ENCODE data around the gene PKDCC. TPM values are rescaled to one million over a fixed set of nuclear protein-coding genes. Genes with fewer than 3 reads are reported as not detected.
"Not testable (repeated sequence)": the region's sequence is repeated elsewhere in the genome, so short reads cannot be mapped to it uniquely, and the experiment has no call there.

PKDCC gene
- total and polyA plus RNA-seq, 2 experiments from 2014 or later = 270 to 278 TPM

DNA sequence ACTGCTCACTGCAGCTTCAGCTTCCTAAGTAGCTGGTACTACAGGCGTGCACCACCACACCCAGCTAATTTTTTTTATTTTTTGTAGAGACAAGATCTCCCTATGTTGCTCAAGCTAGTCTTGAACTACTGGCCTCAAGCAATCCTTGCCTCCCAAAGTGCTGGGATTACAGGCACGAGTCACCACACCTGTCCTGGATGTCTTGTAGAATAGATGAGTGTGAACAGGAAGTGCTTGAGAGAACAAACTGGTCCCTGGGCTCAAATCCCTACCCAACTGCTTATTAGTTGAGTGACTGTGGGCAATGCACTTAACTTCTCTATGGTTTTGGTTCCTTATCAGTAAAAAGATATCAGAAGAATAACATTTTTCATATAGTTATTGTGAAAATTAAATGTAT lies 34.2 kb downstream of the PKDCC start:
- H3K9me2 ChIP-seq (replicated peaks; ENCODE audit: insufficient read depth) = no peaks in the 10 kb centered on the region
- H3K4me2 ChIP-seq = no peak overlapping the region
- no peaks in the 10 kb centered on the region for H3K79me2 ChIP-seq
- no peaks in the 10 kb centered on the region for H3K9me3 ChIP-seq (ENCODE audit: low read depth)
- H2AFZ ChIP-seq = no peak overlapping the region
- H4K20me1 ChIP-seq (ENCODE audit: insufficient read depth, poor library complexity, severe bottlenecking) = no peaks in the 10 kb centered on the region
- TF ChIP-seq EZH2phosphoT487 (IDR thresholded peaks at IDR 0.05; ENCODE audit: low read depth, severe bottlenecking, unreplicated experiment) (no peak), EZH2 (IDR thresholded peaks at IDR 0.05; ENCODE audit: borderline replicate concordance) (no peak)
- TF ChIP-seq, protein P1, sequence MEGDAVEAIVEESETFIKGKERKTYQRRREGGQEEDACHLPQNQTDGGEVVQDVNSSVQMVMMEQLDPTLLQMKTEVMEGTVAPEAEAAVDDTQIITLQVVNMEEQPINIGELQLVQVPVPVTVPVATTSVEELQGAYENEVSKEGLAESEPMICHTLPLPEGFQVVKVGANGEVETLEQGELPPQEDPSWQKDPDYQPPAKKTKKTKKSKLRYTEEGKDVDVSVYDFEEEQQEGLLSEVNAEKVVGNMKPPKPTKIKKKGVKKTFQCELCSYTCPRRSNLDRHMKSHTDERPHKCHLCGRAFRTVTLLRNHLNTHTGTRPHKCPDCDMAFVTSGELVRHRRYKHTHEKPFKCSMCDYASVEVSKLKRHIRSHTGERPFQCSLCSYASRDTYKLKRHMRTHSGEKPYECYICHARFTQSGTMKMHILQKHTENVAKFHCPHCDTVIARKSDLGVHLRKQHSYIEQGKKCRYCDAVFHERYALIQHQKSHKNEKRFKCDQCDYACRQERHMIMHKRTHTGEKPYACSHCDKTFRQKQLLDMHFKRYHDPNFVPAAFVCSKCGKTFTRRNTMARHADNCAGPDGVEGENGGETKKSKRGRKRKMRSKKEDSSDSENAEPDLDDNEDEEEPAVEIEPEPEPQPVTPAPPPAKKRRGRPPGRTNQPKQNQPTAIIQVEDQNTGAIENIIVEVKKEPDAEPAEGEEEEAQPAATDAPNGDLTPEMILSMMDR (IDR thresholded peaks at IDR 0.05; ENCODE audit: poor library complexity) = no peak
- 93% methylated on average over 2 of the region's 2 CpGs for WGBS (ENCODE audit: low lambda C conversion rate, missing lambda C conversion rate)
- H3K27ac ChIP-seq = no peak overlapping the region
- peaks cover 18% of the 10 kb centered on the region for H3K4me1 ChIP-seq (ENCODE audit: insufficient read depth)
- no peak for DNase-seq (ENCODE audit: low spot score)
- H3K4me3 ChIP-seq = no peak overlapping the region
- H3K27me3 ChIP-seq = no peaks in the 10 kb centered on the region
- H3K36me3 ChIP-seq (replicated peaks; ENCODE audit: insufficient read depth, low read depth) = no peaks in the 10 kb centered on the region

DNA sequence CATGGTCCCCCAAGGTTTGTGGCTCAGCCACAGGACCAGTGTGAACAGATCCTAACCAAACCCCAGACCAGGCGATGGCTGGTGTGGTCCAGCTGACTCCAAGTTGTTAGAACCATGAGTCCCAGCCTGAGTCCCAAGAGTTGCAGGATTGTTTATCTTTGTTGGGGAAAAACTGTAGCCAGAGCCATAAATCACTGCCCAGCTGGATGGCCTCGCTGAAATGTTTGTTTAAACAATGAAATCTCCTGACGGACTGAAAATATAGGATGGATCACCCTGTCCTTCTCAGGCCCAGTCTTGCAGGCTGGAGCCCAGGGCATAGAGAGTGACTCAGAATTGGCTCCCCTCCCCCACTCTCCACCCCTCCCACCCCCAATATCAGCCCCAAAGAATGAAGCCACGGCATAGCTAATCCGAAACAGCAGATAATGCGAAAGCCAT lies 36.4 kb downstream of the PKDCC start:
- no peak overlapping the region for H3K4me2 ChIP-seq
- no peak overlapping the region for H3K4me3 ChIP-seq
- H2AFZ ChIP-seq = no peak overlapping the region
- peak overlapping the region; percentile 83 for H3K27ac ChIP-seq
- no peaks in the 10 kb centered on the region for H3K9me3 ChIP-seq (ENCODE audit: low read depth)
- H3K9me2 ChIP-seq (replicated peaks; ENCODE audit: insufficient read depth) = no peaks in the 10 kb centered on the region
- TF ChIP-seq, protein P1 (IDR thresholded peaks at IDR 0.05; ENCODE audit: poor library complexity) = no peak
- no peak for TF ChIP-seq EZH2phosphoT487 (IDR thresholded peaks at IDR 0.05; ENCODE audit: low read depth, severe bottlenecking, unreplicated experiment)
- no peak for TF ChIP-seq EZH2 (IDR thresholded peaks at IDR 0.05; ENCODE audit: borderline replicate concordance)
- no peaks in the 10 kb centered on the region for H3K27me3 ChIP-seq
- WGBS (ENCODE audit: low lambda C conversion rate, missing lambda C conversion rate) = 26% methylated on average over 6 of the region's 6 CpGs
- no peaks in the 10 kb centered on the region for H3K36me3 ChIP-seq (replicated peaks; ENCODE audit: insufficient read depth, low read depth)
- no peaks in the 10 kb centered on the region for H3K79me2 ChIP-seq
- peak; percentile 71 for DNase-seq (ENCODE audit: low spot score)
- peaks cover 18% of the 10 kb centered on the region for H3K4me1 ChIP-seq (ENCODE audit: insufficient read depth)
- H4K20me1 ChIP-seq (ENCODE audit: insufficient read depth, poor library complexity, severe bottlenecking) = no peaks in the 10 kb centered on the region

DNA sequence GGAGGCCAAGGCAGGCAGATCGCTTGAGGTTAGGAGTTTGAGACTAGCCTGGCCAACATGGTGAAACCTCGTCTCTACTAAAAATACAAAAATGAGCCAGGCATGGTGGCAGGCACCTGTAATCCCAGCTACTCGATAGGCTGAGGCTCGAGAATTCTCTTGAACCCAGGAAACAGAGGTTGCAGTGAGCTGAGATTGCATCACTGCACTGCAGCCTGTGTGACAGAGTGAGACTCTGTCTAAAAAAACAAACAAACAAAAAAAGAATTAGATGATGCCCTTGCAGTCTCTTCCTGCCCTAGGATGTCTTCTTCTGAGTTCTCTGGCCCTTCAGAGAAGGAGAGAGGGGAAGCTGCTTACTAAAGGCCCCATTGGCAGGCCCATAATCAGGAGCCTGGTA lies 37.2 kb downstream of the PKDCC start:
- H4K20me1 ChIP-seq (ENCODE audit: insufficient read depth, poor library complexity, severe bottlenecking); H3K27me3 ChIP-seq; H3K9me3 ChIP-seq (ENCODE audit: low read depth); H3K36me3 ChIP-seq (replicated peaks; ENCODE audit: insufficient read depth, low read depth); H3K4me3 ChIP-seq; DNase-seq (ENCODE audit: low spot score); H2AFZ ChIP-seq; H3K4me2 ChIP-seq; H3K9me2 ChIP-seq (replicated peaks; ENCODE audit: insufficient read depth); H3K79me2 ChIP-seq: not testable (repeated sequence)
- 86% methylated on average over 4 of the region's 4 CpGs for WGBS (ENCODE audit: low lambda C conversion rate, missing lambda C conversion rate)
- peaks cover 18% of the 10 kb centered on the region for H3K4me1 ChIP-seq (ENCODE audit: insufficient read depth)
- H3K27ac ChIP-seq = peak overlapping the region; percentile 83

DNA sequence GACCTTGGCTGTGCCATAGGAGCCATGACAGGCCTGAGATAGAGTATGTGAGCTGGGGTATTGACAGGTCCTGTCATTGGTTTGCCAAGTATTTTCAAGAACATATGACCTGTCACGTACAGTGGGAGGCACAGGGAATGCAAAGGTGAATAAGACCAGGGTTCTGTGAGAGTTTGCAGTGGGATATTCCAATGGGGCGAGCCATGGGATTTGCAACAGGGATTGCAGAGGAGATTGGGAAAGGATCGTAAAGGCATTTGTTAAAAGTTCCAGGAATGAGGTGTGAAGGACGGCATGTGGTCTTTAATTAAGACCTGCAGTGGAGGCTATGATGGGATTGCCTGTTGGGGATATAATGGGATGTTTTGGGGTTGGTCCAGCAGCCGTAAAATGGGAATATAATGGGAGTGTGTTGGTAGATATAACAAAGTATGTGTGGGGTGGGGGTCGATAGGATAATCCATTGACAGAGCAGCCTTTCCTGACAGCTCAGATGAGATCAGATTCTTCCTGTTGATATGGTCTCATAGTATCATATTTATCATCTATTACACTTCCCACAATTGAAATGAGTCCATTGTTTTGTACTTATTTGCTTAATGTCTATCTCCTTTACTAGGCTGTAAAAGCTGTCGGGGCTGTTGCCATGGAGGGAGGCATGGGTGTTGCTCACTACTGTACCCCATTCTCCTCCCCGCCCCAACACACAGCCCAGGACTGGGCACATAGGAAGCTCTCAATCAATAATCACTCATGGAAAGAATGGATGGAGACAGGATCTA lies 38.1 kb downstream of the PKDCC start:
- TF ChIP-seq EZH2phosphoT487 (IDR thresholded peaks at IDR 0.05; ENCODE audit: low read depth, severe bottlenecking, unreplicated experiment) (no peak), EZH2 (IDR thresholded peaks at IDR 0.05; ENCODE audit: borderline replicate concordance) (no peak)
- TF ChIP-seq, protein P1 (IDR thresholded peaks at IDR 0.05; ENCODE audit: poor library complexity) = no peak
- Histone ChIP-seq H3K36me3 (replicated peaks; ENCODE audit: insufficient read depth, low read depth) (no peaks in the 10 kb centered on the region), H3K4me2 (no peak overlapping the region), H4K20me1 (ENCODE audit: insufficient read depth, poor library complexity, severe bottlenecking) (no peaks in the 10 kb centered on the region), H3K9me2 (replicated peaks; ENCODE audit: insufficient read depth) (no peaks in the 10 kb centered on the region), H3K79me2 (no peaks in the 10 kb centered on the region), H3K4me1 (ENCODE audit: insufficient read depth) (peaks cover 18% of the 10 kb centered on the region), H3K9me3 (ENCODE audit: low read depth) (no peaks in the 10 kb centered on the region), H3K27ac (no peak overlapping the region), H3K27me3 (no peaks in the 10 kb centered on the region), H3K4me3 (no peak overlapping the region), H2AFZ (no peak overlapping the region)
- 69% methylated on average over 8 of the region's 8 CpGs for WGBS (ENCODE audit: low lambda C conversion rate, missing lambda C conversion rate)
- no peak for DNase-seq (ENCODE audit: low spot score)
